Chondrocyte (in vitro differentiated cells): ENCODE data around the gene CEP97. TPM values are rescaled to one million over a fixed set of nuclear protein-coding genes. Genes with fewer than 3 reads are reported as not detected.

Experiments
- DNase-seq: peaks from one replicate; pipeline ENCODE4 v3.0.0; 2021; ENCODE audit warnings: mixed read lengths, low spot score
- H3K27ac Mint-ChIP-seq: one replicate; pipeline ENCODE4 v1.8.0; 2021; ENCODE audit warnings: mild to moderate bottlenecking, moderate library complexity, mixed read lengths; ENCODE audit not compliant: unreplicated experiment
- H3K27me3 Mint-ChIP-seq: 2 replicates; pipeline ENCODE4 v1.8.0; 2021; ENCODE audit warnings: low read depth, mixed read lengths
- H3K36me3 Mint-ChIP-seq: 2 replicates; pipeline ENCODE4 v1.8.0; 2021; ENCODE audit warnings: low read depth, mixed read lengths
- H3K4me1 Mint-ChIP-seq: 2 replicates; pipeline ENCODE4 v1.8.0; 2021; ENCODE audit warnings: low read depth, mild to moderate bottlenecking, mixed read lengths
- H3K4me3 Mint-ChIP-seq: one replicate; pipeline ENCODE4 v1.8.0; 2021; ENCODE audit warnings: mild to moderate bottlenecking, moderate library complexity, mixed read lengths; ENCODE audit not compliant: unreplicated experiment
- H3K9me3 Mint-ChIP-seq: 2 replicates; pipeline ENCODE4 v1.8.0; 2021; ENCODE audit warnings: low read depth, mixed read lengths
- total RNA-seq: library from RNA; stranded (reverse); gene quantifications from 3 replicates; pipeline ENCODE4 v1.2.1, GENCODE V29; 2021
- TF ChIP-seq, protein P1 (sequence below): fragments of 200-600 bp; sonication (generic); IDR thresholded peaks from 2 replicates; pipeline ENCODE4 v1.5.0; 2021; ENCODE audit warnings: antibody characterized with exemption, mild to moderate bottlenecking, moderate library complexity

Gene CEP97
- total RNA-seq, 1 donor from 2014 or later, result 11.8 TPM

DNA sequence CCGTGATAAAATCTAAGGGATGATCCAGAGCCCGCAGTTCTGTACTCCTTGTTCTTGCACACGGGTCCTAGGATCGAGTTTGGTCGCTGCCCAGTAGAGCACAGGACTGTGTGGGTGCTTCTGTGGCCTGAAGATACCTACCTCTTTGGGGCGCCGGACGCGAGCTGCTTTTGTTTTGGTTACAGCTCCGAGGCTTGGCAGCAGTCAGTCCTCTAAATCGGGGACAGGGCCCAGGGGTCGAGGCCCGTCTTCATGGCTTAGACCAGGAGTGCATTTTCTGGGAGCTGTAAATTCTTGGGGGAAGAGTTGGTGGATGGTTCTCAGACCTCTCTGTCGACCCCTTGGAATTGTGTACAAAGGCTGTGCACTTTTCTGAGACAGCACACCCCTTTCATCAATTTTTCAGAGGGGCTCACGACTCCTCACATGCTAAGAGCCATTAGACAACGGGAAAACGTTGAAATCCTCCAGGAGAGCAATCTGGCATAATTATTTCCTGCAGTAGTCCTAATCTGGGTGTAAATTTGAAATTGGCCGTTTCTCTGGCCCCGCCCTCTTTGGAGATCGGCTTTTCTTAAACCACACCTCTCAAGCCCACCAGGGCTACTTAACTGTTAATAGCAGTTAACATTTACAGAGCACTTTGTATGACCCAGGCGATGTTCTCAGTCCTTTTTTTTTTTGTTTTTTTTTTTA lies 928 bp downstream of the CEP97 start:
- TF ChIP-seq, protein P1, sequence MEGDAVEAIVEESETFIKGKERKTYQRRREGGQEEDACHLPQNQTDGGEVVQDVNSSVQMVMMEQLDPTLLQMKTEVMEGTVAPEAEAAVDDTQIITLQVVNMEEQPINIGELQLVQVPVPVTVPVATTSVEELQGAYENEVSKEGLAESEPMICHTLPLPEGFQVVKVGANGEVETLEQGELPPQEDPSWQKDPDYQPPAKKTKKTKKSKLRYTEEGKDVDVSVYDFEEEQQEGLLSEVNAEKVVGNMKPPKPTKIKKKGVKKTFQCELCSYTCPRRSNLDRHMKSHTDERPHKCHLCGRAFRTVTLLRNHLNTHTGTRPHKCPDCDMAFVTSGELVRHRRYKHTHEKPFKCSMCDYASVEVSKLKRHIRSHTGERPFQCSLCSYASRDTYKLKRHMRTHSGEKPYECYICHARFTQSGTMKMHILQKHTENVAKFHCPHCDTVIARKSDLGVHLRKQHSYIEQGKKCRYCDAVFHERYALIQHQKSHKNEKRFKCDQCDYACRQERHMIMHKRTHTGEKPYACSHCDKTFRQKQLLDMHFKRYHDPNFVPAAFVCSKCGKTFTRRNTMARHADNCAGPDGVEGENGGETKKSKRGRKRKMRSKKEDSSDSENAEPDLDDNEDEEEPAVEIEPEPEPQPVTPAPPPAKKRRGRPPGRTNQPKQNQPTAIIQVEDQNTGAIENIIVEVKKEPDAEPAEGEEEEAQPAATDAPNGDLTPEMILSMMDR, result no peak
- H3K4me1 Mint-ChIP-seq, result peaks cover 21% of the 10 kb centered on the region
- H3K27ac Mint-ChIP-seq, result peak overlapping the region; percentile 94
- H3K36me3 Mint-ChIP-seq, result peaks cover 2% of the 10 kb centered on the region
- no peaks in the 10 kb centered on the region for H3K9me3 Mint-ChIP-seq
- H3K4me3 Mint-ChIP-seq, result peak overlapping the region; percentile 95
- no peaks in the 10 kb centered on the region for H3K27me3 Mint-ChIP-seq
- no peak for DNase-seq

DNA sequence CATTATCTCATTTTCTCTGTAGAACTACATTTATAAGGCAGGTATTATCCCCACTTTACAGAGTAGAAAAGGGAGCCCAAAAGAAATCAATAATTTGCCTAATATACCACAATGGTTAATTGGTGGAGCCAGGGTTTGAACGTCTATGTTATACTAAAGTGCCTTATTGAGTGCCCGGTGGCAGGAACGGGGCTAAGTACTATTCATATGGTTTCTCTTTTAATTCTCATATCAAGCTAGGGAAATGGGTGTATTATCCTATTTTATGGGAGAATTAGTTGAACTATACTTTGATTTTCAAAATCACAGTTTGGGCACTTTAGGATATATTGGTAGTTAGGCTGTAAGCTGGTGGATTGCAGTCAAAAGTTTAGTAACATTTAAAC lies 1.5 kb downstream of the CEP97 start:
- Mint-ChIP-seq H3K27me3 (no peaks in the 10 kb centered on the region), H3K4me1 (peaks cover 21% of the 10 kb centered on the region), H3K9me3 (no peaks in the 10 kb centered on the region), H3K4me3 (peak overlapping the region; percentile 95), H3K36me3 (peaks cover 2% of the 10 kb centered on the region), H3K27ac (peak overlapping the region; percentile 20)
- DNase-seq, result no peak
- TF ChIP-seq, protein P1, result no peak

DNA sequence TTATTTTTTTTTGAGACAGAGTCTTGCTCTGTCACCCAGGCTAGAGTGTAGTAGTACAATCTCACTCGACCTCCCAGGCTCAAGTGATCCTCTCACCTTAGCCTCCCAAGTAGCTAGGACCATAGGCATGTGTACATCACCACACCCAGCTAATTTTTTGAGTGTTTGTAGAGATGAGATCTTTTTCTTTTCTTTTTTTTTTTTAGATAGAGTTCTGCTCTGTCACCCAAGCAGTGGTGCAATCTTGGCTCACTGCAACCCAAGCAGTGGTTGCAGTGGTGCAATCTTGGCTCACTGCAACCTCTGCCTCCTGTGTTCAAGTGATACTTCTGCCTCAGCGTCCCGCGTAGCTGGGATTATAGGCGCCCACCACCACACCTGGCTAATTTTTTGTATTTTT lies 5.2 kb downstream of the CEP97 start:
- DNase-seq, result no peak
- Mint-ChIP-seq H3K27ac (no peak overlapping the region), H3K9me3 (no peaks in the 10 kb centered on the region), H3K4me1 (peaks cover 14% of the 10 kb centered on the region), H3K27me3 (no peaks in the 10 kb centered on the region), H3K36me3 (peaks cover 22% of the 10 kb centered on the region), H3K4me3 (no peak overlapping the region)
- TF ChIP-seq, protein P1, result no peak

DNA sequence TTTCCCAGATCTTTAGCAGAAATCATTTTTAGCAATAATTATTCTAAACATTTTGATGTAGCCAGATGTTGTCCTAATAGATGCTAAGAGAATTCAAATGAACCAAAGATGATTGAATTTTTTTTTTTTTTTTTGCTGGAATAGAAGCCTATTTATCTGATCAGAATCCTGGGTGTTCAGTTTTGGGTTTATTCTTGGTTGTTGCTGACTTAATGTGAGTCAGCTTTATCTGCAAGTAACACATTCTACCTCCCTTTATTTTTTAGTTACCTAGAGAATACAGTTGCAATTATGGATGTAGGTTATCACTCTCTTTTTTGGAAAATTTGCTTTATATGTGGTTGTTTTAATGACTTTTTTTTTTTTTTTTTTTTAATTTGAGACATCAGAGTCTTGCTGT lies 6.4 kb downstream of the CEP97 start:
- no peak overlapping the region for H3K27ac Mint-ChIP-seq
- no peak for DNase-seq
- H3K4me3 Mint-ChIP-seq, result no peak overlapping the region
- H3K9me3 Mint-ChIP-seq, result no peaks in the 10 kb centered on the region
- TF ChIP-seq, protein P1, result no peak
- peaks cover 32% of the 10 kb centered on the region for H3K36me3 Mint-ChIP-seq
- peaks cover 7% of the 10 kb centered on the region for H3K4me1 Mint-ChIP-seq
- no peaks in the 10 kb centered on the region for H3K27me3 Mint-ChIP-seq

DNA sequence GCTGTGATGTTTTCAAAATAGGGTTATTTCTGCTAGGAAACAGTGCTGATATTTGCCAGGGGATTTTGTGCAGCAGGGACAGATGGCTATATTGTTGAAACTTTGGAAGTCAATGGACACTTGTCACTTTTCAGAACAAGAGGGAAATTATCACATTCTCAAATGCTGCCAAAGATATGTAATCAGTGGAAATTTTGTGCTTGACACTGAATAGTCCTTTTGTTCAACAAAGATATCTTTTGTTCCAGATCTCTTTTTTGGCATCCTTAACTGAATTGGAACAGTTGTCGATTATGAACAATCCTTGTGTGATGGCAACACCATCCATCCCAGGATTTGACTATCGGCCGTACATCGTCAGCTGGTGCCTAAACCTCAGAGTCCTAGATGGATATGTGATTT lies 7.8 kb downstream of the CEP97 start:
- H3K4me1 Mint-ChIP-seq, result no peaks in the 10 kb centered on the region
- peaks cover 7% of the 10 kb centered on the region for H3K9me3 Mint-ChIP-seq
- H3K27ac Mint-ChIP-seq, result no peak overlapping the region
- no peak for DNase-seq
- no peaks in the 10 kb centered on the region for H3K27me3 Mint-ChIP-seq
- TF ChIP-seq, protein P1, result no peak
- H3K4me3 Mint-ChIP-seq, result no peak overlapping the region
- H3K36me3 Mint-ChIP-seq, result peaks cover 43% of the 10 kb centered on the region
